Measurements from ENCODE around the gene DKK3.

The DKK3 gene

DNA sequence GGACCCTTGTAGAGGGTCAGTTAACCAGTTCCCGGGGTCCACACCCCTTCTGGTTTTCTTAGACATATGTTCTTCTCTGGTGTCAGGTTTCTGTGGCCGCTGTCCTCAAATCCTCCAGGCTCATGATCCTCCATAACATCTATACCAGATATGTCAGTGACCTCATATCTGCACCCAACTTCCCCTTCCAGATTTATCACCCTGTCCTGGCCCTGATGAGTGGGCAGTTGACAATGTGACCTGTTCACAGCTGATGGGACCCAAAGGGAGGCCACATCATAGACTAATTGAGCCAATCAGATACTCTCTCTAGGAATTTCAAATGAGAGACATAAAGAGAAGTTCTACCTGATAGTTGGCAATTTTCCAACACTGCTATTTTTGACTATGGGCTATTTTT lies 5.1 kb downstream of the DKK3 start:
- DNase-seq: no peak

DNA sequence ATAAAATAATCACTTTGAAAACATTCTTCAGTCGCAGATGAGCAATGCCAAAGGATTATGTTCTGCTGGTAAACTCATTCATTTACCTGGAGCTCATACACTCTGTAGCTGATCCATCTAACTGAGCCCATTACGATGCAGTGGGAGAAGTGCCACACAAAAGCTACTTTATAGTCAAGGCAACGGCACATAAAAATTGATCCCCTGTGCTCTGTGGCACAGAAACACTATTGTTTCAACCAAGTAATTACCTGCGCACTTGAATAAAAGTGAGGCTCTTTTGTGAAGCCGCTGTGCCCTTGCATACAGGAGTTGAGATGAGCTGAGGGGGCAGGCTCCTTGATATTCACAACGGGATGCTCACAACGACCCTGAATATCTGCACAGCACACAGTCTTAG lies 7.2 kb downstream of the DKK3 start:
- no peak for DNase-seq

GRCh38 chr11:11998091-11998781 lies 10.2 kb downstream of the DKK3 start:
- DNase-seq: no peak

DNA sequence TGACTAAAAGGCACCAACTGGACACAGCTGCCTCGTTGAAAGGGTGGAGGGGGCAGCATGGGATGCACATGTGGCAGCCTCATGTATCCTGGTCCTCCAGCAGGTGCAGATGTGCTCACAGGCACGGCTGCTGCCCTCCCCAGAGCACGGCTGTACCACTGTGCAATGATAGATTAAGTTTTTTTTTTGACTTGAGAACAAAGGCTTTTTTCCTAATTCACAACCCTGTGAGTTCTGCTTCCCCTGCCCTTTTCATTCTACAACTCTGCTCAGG lies 11.4 kb downstream of the DKK3 start:
- DNase-seq: no peak

DNA sequence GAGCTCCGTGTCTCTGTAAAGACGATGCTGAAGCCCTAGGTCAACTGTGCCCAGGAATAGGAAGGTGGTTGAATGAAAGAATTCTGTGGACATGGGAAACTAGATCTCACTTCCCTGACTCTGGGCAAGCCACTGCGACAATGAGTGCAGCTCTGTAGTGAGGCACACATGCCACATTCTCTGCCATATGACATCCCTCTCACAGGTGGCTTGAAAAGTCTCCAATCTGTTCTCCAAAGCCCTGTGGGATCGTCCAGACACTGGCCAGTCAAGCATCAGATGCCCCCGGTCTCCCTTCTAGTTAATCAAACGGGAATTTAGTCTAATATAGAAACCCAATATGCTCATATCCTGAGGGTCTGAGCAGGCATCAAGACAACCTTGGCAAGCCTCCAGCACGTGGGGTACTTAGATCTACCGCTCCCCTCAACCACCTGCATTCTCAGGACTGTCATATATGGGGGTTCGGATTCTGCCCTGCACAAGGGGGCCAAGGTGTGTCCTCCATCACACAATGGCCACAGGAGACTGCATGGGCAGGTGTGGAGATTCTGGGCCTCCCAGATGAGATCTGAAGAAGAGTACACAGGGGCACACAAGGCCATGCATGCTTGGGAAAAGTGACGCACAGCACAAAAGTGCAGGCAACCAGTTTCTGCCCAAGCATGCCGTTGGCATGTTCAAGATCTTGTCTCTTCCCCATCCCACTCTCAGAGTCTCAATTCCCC lies 11.9 kb downstream of the DKK3 start:
- no peak for DNase-seq

GRCh38 chr11:11995601-11996000 lies 12.8 kb downstream of the DKK3 start:
- DNase-seq: no peak

- no peak for DNase-seq
These were observed 14.6 kb downstream of the DKK3 start for GRCh38 chr11:11993839-11994238.

- DNase-seq: no peak
These were observed 15.9 kb downstream of the DKK3 start for GRCh38 chr11:11992257-11993212.

DNA sequence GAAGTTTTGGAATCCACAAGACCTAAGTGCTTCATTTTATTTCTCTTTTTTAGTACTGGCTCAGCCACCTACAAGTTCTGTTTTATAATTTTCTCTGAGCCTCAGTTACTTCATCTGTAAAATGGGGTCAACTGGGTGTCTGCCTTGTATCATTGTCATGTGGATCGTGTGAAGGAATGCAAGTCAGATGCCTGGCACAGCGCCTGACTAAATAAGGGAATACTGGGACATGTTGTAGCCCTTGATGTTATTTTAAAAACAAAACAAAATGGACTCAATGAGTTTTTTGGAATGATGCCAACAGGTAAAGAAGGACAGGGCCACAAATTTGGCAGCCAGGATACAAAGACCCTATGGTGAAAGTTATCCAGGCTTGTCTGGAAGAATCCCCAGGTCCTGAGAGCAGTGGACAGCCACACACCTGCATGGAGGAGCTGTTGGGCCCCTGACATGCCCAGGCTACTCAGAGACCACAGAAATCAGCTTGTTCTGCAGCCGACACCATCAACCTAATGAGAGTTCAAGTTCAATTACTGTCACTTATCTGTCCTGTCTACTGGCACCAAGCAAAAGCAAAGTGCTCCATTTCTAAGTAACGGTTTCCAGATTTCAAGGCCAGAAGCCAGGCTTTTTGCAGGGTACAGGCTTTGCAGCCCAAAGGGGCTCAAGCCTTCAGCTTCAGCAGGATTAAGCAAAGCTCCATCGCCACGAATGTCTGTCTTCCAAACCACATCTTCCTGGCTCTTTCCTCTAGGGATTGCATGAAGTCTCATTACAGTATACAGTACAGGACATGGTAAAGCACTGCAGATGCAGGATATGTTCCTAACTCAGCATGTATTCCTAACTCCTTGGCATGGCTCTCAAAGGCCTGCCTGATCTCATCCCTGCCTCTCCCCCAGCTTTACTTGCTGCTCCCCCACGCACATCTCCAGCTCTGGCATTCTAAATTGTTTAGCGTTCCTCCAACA lies 18.4 kb downstream of the DKK3 start:
- no peak for DNase-seq

- DNase-seq: no peak
These were observed 19.7 kb downstream of the DKK3 start for GRCh38 chr11:11988681-11989261.

GRCh38 chr11:11988099-11988651 lies 20.3 kb downstream of the DKK3 start:
- no peak for DNase-seq

- no peak for DNase-seq
These were observed 20.9 kb downstream of the DKK3 start for GRCh38 chr11:11987503-11988022.

- DNase-seq: no peak
These were observed 22.2 kb downstream of the DKK3 start for GRCh38 chr11:11985954-11986949.

- no peak for DNase-seq
These were observed 23.3 kb downstream of the DKK3 start for GRCh38 chr11:11985016-11985715.

GRCh38 chr11:11984563-11984962 lies 23.9 kb downstream of the DKK3 start:
- DNase-seq: no peak

DNA sequence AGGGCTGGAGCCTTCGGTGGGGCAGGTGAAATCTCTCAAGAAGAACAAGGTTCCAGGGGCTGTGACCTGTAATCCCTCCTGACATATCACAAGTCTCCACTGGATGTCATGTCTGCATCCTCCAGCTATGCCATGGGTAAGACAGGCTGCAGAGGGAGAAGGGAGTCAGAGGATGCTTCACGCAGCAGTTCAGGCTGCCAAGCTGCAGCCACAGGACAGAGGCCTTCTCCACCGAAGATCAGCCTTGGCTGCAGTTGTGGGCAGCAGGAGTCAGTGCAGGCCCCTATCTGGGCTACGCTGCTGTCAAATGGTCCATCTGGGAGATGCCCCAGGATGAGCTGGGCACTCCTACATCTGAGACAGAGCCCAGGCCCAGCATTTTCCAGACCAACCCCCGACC lies 25.0 kb downstream of the DKK3 start:
- DNase-seq: no peak

GRCh38 chr11:11982975-11983374 lies 25.5 kb downstream of the DKK3 start:
- DNase-seq: no peak

GRCh38 chr11:11982461-11982860 lies 26.0 kb downstream of the DKK3 start:
- no peak for DNase-seq

DNA sequence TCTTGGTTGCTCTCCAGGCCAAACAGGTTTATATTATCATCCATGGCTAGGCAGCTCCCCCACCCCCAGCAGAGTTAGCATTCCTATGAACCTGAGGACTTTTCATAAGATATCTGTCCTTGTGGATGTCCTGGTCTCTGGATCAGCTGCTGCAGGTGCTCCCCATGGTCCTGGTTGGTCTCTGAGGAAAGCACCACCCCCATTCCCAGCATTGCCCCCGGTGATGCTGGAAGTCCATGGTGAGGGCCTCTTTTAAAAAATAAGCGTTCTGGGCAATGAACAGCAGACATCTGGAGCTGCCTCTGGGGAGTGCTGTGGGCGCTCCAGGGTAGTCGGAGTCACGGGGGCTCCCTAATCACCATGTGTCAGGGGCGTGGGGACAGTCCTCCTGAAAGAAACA lies 26.6 kb downstream of the DKK3 start:
- DNase-seq: no peak

GRCh38 chr11:11981364-11981763 lies 27.1 kb downstream of the DKK3 start:
- DNase-seq: no peak

Data from activated CD4-positive, CD25-positive, alpha-beta regulatory T cell treated with anti-CD3 and anti-CD28 coated beads, Interleukin-2, amount 50 U/mL, for 72 hours (primary cell).